ENCODE data around the gene SENP7.

Gene SENP7

DNA sequence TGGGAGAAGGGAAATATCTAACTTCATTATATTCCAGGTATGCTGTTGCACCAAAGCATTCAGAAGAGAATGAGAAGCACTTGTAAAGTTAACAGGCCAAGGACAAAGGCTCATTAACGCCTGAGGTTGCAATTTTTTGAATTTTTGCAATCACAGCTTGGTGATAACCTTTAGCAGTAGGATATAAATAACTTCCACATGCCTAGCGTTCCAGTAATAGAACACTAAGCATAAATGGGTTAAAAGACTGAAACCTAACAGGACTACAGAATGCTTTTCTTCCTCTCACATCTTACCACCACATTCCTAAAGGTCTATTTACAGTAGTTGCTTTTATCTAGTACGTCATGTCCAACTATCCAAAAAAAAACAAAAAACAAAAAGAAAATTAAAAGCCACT, 135.2 kb downstream of the SENP7 start:
- peaks cover 13% of the 10 kb centered on the region for H3K36me3 ChIP-seq (replicated peaks; ENCODE audit: low read depth, low read length)
- peaks cover 15% of the 10 kb centered on the region; the same call in 1 of the 2 replicates for H3K9me3 ChIP-seq (ENCODE audit: insufficient read depth, low read length)
- H3K9ac ChIP-seq (ENCODE audit: low read length), result no peak overlapping the region
- H3K27ac ChIP-seq (ENCODE audit: low read length), result no peak overlapping the region
- no peaks in the 10 kb centered on the region; the same call in 1 of the 2 replicates for H3K79me2 ChIP-seq (ENCODE audit: low read length)
- peaks cover 35% of the 10 kb centered on the region for H3K4me1 ChIP-seq (ENCODE audit: low read length)
- no peak overlapping the region for H3K4me3 ChIP-seq (ENCODE audit: low read length)
- 0 out of 2 replicates have a peak, but pooled peaks cover 3% of the 10 kb centered on the region for H4K20me1 ChIP-seq (ENCODE audit: insufficient read depth, low read length)
- no peaks in the 10 kb centered on the region for H3K27me3 ChIP-seq (ENCODE audit: low read depth, low read length)
- H2AFZ ChIP-seq (ENCODE audit: low read depth, low read length), result no peak overlapping the region
- H3K4me2 ChIP-seq (ENCODE audit: low read length), result no peak overlapping the region
- TF ChIP-seq, protein P1, sequence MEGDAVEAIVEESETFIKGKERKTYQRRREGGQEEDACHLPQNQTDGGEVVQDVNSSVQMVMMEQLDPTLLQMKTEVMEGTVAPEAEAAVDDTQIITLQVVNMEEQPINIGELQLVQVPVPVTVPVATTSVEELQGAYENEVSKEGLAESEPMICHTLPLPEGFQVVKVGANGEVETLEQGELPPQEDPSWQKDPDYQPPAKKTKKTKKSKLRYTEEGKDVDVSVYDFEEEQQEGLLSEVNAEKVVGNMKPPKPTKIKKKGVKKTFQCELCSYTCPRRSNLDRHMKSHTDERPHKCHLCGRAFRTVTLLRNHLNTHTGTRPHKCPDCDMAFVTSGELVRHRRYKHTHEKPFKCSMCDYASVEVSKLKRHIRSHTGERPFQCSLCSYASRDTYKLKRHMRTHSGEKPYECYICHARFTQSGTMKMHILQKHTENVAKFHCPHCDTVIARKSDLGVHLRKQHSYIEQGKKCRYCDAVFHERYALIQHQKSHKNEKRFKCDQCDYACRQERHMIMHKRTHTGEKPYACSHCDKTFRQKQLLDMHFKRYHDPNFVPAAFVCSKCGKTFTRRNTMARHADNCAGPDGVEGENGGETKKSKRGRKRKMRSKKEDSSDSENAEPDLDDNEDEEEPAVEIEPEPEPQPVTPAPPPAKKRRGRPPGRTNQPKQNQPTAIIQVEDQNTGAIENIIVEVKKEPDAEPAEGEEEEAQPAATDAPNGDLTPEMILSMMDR (IDR thresholded peaks at IDR 0.05; ENCODE audit: low read depth, low read length), result no peak
- no peak for TF ChIP-seq EZH2phosphoT487 (IDR thresholded peaks at IDR 0.05; ENCODE audit: low read depth)

DNA sequence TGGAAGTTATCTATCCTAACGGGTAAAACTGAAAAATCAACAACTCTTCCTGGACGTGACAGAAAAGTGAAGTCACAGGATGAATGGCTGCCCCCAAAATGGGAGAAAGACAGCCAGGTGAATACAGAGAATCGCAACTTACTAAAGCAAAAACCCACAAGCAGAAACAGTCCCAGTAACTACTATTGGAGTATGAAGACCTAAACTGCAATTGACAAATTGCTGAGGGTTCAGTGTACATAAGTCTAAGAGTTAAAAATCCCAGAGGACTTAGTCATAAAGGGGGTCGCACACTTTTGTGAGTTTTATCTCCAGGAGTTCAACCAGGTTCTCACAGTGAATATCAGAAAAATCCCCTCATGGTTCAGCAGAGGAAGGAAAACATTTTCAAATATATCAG, 135.8 kb downstream of the SENP7 start:
- H3K9ac ChIP-seq (ENCODE audit: low read length), result no peak overlapping the region
- H3K4me2 ChIP-seq (ENCODE audit: low read length), result peak overlapping the region; percentile 38
- H3K27ac ChIP-seq (ENCODE audit: low read length), result no peak overlapping the region
- 0 out of 2 replicates have a peak, but pooled peaks cover 3% of the 10 kb centered on the region for H4K20me1 ChIP-seq (ENCODE audit: insufficient read depth, low read length)
- no peak overlapping the region for H3K4me3 ChIP-seq (ENCODE audit: low read length)
- peaks cover 15% of the 10 kb centered on the region; the same call in 1 of the 2 replicates for H3K9me3 ChIP-seq (ENCODE audit: insufficient read depth, low read length)
- no peaks in the 10 kb centered on the region; the same call in 1 of the 2 replicates for H3K79me2 ChIP-seq (ENCODE audit: low read length)
- H3K4me1 ChIP-seq (ENCODE audit: low read length), result peaks cover 35% of the 10 kb centered on the region
- H3K36me3 ChIP-seq (replicated peaks; ENCODE audit: low read depth, low read length), result peaks cover 13% of the 10 kb centered on the region
- H3K27me3 ChIP-seq (ENCODE audit: low read depth, low read length), result no peaks in the 10 kb centered on the region
- H2AFZ ChIP-seq (ENCODE audit: low read depth, low read length), result no peak overlapping the region
- TF ChIP-seq EZH2phosphoT487 (IDR thresholded peaks at IDR 0.05; ENCODE audit: low read depth), result no peak
- TF ChIP-seq, protein P1 (IDR thresholded peaks at IDR 0.05; ENCODE audit: low read depth, low read length), result no peak

DNA sequence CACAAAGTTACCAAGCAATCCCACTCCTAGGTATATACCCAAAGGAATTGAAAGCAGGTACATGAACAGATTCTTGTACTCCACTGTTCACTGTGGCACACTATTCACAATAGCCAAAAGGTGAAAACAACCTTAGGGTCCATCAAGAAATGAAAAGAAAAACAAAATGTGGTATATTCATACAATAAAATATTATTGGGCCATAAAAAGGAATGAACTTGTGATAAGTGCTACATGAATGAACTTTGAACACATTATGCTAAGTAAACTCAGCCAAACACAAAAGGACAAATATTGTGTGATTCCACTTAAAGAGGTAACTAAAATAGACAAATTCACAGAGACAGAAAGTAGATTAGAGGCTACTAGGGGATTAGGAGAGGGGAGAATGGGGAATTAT, 137.4 kb downstream of the SENP7 start:
- Histone ChIP-seq H3K9ac (ENCODE audit: low read length) (no peak overlapping the region), H2AFZ (ENCODE audit: low read depth, low read length) (no peak overlapping the region)

DNA sequence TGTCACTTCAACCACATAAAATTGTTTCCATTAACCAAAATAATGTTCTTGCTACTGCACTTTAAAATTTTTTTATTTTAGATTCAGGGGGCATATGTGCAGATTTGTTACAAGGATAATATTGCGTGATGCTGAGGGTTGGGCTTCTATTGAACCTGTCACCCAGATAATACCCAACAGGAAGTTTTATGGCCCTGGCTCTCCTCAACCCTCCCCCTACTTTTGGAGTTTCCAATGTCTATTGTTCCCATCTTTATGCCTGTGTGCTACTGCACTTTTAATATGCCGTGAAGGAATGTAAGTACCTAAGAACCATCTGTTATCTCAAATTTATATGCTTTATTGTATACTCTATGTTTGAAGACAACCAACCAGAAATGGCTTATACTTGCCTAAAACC, 150.6 kb downstream of the SENP7 start:
- no peak for TF ChIP-seq EZH2phosphoT487 (IDR thresholded peaks at IDR 0.05; ENCODE audit: low read depth)
- TF ChIP-seq, protein P1 (IDR thresholded peaks at IDR 0.05; ENCODE audit: low read depth, low read length), result no peak
- Histone ChIP-seq H3K36me3 (replicated peaks; ENCODE audit: low read depth, low read length) (peaks cover 21% of the 10 kb centered on the region), H3K27me3 (ENCODE audit: low read depth, low read length) (no peaks in the 10 kb centered on the region), H3K9me3 (ENCODE audit: insufficient read depth, low read length) (0 out of 2 replicates have a peak, but pooled peaks cover 8% of the 10 kb centered on the region), H3K4me1 (ENCODE audit: low read length) (peaks cover 4% of the 10 kb centered on the region; the same call in 1 of the 2 replicates), H3K27ac (ENCODE audit: low read length) (no peak overlapping the region), H2AFZ (ENCODE audit: low read depth, low read length) (no peak overlapping the region), H3K9ac (ENCODE audit: low read length) (no peak overlapping the region), H4K20me1 (ENCODE audit: insufficient read depth, low read length) (no peaks in the 10 kb centered on the region), H3K4me2 (ENCODE audit: low read length) (no peak overlapping the region), H3K79me2 (ENCODE audit: low read length) (no peaks in the 10 kb centered on the region), H3K4me3 (ENCODE audit: low read length) (no peak overlapping the region)

More for the DNA sequence above, 137.4 kb downstream of the SENP7 start:
- TF ChIP-seq, protein P1 (IDR thresholded peaks at IDR 0.05; ENCODE audit: low read depth, low read length), result no peak
- TF ChIP-seq EZH2phosphoT487 (IDR thresholded peaks at IDR 0.05; ENCODE audit: low read depth), result no peak
- Histone ChIP-seq H3K9me3 (ENCODE audit: insufficient read depth, low read length) (peaks cover 15% of the 10 kb centered on the region; the same call in 1 of the 2 replicates), H3K4me3 (ENCODE audit: low read length) (no peak overlapping the region), H3K36me3 (replicated peaks; ENCODE audit: low read depth, low read length) (peaks cover 13% of the 10 kb centered on the region), H3K4me1 (ENCODE audit: low read length) (peaks cover 30% of the 10 kb centered on the region), H4K20me1 (ENCODE audit: insufficient read depth, low read length) (0 out of 2 replicates have a peak, but pooled peaks cover 3% of the 10 kb centered on the region), H3K27me3 (ENCODE audit: low read depth, low read length) (no peaks in the 10 kb centered on the region), H3K4me2 (ENCODE audit: low read length) (no peak overlapping the region), H3K27ac (ENCODE audit: low read length) (no peak overlapping the region), H3K79me2 (ENCODE audit: low read length) (no peaks in the 10 kb centered on the region; the same call in 1 of the 2 replicates)
